Ovary (tissue), 3 donors: Measurements from ENCODE around the gene DHRS3.

Experiments used
- EP300 ChIP-seq: sonication (generic); formaldehyde crosslinking; IDR thresholded peaks from one replicate; pipeline ENCODE4 v1.6.1; 2017; ENCODE audit warnings: antibody characterized with exemption
- POLR2A ChIP-seq: fragments of 450-650 bp; IDR thresholded peaks from one replicate; pipeline ENCODE4 v1.6.1; 2017; ENCODE audit warnings: antibody characterized with exemption, mild to moderate bottlenecking, moderate library complexity
- TF ChIP-seq, protein P1 (sequence below), 3 donors: fragments of 450-650 bp in 2 of 3; fragments of 200-600 bp in 1 of 3; IDR thresholded peaks; one replicate each; pipeline versions ENCODE4 v1.5.1 to v1.8.0; 2016 to 2022; ENCODE audit warnings: antibody characterized with exemption in 3 of 3, mild to moderate bottlenecking in 1 of 3
- donor health status: DM: no; HTN: no; CAD: no.

DNA sequence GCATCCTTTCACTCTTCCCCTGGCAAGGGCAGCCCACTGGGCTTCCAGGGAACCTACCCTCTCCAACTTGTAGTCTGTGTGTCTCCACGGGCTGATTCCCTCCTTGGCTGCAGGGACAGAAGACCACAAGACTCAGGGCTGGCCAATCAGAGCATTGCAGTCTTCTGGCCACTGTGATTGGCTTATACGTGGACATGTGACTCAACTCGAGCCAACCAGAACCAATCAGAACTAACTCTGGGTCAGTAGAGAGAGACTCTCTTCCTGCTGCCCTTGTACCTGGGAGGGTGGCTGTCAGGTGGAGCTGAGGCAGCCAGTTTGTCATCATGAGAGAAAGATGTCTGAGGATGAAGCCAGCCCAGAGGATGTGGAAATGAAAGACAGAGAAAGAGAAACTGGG lies 64.0 kb downstream of the DHRS3 start:
- TF ChIP-seq, protein P1, sequence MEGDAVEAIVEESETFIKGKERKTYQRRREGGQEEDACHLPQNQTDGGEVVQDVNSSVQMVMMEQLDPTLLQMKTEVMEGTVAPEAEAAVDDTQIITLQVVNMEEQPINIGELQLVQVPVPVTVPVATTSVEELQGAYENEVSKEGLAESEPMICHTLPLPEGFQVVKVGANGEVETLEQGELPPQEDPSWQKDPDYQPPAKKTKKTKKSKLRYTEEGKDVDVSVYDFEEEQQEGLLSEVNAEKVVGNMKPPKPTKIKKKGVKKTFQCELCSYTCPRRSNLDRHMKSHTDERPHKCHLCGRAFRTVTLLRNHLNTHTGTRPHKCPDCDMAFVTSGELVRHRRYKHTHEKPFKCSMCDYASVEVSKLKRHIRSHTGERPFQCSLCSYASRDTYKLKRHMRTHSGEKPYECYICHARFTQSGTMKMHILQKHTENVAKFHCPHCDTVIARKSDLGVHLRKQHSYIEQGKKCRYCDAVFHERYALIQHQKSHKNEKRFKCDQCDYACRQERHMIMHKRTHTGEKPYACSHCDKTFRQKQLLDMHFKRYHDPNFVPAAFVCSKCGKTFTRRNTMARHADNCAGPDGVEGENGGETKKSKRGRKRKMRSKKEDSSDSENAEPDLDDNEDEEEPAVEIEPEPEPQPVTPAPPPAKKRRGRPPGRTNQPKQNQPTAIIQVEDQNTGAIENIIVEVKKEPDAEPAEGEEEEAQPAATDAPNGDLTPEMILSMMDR (IDR thresholded peaks at IDR 0.05), result no peak
- TF ChIP-seq POLR2A, result no peak
- no peak for TF ChIP-seq EP300
